ENCODE data around the gene DPY19L3.
"Not testable (repeated sequence)": the region's sequence is repeated elsewhere in the genome, so short reads cannot be mapped to it uniquely, and the experiment has no call there.

DPY19L3 gene

GRCh38 chr19:32405431-32406160 is at the start of gene DPY19L3:
DPY19L3 (plus strand) TSS chr19:32405770; CDS start chr19:32408254, 2,484 bp downstream.
- peak; percentile 99 for DNase-seq (ENCODE audit: low spot score)

DNA sequence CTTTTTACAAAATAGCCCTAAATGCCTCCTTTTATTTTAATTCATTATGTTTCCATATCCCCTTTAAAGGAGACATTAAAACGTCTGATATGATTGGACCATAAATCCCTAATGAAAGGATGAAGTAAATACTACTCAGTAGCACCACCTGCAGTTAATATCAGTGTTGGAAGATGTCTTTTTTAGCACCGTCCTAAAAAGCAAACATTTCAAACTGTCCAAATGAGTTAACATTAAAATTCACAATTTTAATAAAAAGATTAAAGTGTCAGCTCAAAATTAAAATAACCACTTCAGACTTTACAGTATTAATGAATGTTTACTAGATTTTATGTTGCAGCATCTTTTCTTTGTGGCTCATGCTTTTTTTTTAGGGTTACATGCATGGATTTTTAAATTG is 47.9 kb upstream of the DPY19L3 start:
- no peak for DNase-seq (ENCODE audit: low spot score)

DNA sequence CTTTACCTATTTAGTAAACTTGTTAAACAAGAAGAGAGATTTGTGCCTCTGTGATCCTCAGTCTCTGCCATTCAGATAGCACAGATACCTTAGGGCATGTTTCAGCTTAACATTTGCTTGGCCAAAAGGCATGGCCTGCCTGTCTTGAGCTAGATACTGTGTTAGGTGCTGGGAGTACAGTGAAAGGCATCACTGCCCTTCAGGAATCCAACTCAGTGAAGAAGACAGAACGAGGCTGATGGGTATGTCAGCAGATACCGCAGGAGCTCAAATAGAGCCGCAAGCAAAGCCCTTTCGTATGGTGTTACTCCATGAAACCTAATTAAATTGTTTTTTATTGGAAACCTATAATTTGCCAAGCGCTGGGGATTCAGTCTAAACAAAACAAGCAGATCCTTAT is 47.2 kb upstream of the DPY19L3 start:
- DNase-seq (ENCODE audit: low spot score) = no peak

DNA sequence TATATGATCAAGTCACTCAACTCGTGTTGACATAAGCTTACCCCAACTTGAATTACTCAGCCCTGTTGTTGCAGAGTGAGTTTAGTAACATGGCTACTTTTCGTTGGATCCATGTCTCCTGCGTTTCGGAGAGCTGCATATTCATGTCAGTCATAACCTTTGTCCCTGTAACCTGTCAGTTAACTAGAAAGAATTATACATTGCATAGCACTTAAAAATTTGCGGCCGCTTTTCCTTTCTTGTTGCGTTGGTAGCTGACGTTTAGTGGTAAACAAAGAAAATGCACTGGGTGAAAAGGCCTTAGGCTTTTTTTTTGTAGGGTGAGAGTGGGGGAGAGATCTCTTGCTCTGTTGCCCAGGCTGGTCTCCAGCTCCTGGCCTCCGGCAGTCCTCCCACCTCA is 46.0 kb upstream of the DPY19L3 start:
- DNase-seq (ENCODE audit: low spot score) = no peak

- DNase-seq (ENCODE audit: low spot score) = no peak
Observed at GRCh38 chr19:32361574-32362317, 43.8 kb upstream of the DPY19L3 start.

DNA sequence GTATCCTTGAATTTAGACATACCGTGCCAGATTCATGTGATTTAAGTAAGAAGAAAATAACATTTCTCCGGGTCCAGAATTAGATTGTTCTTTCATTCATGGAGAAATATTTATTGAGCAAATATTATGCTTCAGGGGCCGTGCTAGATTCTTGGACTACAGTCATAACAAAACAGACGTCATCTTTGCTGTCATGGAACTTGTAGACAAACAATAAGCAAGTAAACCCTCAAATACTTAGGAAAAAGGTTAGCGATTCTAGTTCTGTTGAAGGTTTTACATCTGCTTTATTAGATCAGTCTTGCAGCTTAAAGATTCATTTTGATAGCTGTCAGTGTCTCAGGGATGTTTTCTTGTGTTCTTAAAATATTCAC is 43.3 kb upstream of the DPY19L3 start:
- DNase-seq (ENCODE audit: low spot score) = no peak

DNA sequence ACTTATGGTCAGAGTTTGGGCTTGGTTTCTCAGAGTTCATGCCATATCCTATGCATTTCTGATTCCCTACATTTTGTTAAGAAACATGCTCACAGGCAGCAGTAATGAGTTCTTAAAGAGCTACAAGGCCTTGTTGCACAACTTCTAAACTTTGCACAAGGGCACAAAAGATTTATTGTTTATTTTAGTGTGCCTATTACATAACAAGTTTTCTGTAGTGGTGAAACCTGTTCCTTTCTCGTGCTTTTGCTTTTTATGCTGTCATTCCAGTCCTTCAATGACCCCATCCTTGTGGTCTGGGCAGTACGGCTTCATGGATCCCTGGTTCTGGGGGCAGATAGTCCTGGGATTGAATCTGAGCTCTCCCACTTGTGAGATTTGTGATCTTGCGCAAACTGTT is 42.4 kb upstream of the DPY19L3 start:
- no peak for DNase-seq (ENCODE audit: low spot score)

GRCh38 chr19:32363632-32364031 is 41.9 kb upstream of the DPY19L3 start:
- no peak for DNase-seq (ENCODE audit: low spot score)

- DNase-seq (ENCODE audit: low spot score) = no peak
Observed at GRCh38 chr19:32364040-32364439, 41.5 kb upstream of the DPY19L3 start.

GRCh38 chr19:32367063-32367462 is 38.5 kb upstream of the DPY19L3 start:
- no peak for DNase-seq (ENCODE audit: low spot score)

- no peak for DNase-seq (ENCODE audit: low spot score)
Observed at GRCh38 chr19:32367948-32368536, 37.5 kb upstream of the DPY19L3 start.

- DNase-seq (ENCODE audit: low spot score) = no peak
Observed at GRCh38 chr19:32368787-32369186, 36.8 kb upstream of the DPY19L3 start.

DNA sequence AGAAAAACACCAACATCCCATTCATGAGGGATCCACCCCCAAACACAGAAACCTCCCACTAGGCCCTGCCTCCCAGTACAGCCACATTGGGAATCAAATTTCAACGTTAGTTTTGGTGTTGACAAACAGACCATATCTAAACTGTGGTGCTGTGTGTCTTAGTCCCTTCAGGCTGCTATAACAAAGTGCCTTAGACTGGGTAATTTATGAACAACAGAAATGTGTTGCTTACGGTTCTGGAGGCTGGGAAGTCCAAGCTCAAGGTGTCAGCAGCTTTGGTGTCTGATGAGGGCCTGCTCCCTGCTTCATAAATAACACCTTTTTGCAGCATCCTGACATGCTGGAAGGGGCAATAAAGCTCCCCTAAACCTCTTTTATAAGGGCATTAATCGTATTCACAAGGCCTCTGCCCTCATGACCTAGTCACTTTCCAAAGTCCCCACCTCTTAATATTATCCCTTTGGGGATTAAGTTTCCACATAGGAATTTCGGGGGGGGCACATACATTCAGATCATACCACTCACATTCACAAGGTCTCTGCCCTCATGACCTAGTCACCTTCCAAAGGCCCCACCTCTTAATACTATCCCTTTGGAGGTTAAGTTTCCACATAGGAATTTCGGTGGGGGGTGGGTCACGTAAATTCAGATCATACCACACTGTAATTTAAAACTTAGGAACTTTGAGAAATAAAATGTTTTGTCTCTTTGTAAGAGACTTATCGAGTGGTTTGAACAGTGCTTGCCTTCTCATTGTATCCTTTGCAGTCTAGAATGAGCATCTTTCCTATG is 32.6 kb upstream of the DPY19L3 start:
- no peak for DNase-seq (ENCODE audit: low spot score)

GRCh38 chr19:32373585-32374295 is 31.8 kb upstream of the DPY19L3 start:
- peak; percentile 88 for DNase-seq (ENCODE audit: low spot score)

DNA sequence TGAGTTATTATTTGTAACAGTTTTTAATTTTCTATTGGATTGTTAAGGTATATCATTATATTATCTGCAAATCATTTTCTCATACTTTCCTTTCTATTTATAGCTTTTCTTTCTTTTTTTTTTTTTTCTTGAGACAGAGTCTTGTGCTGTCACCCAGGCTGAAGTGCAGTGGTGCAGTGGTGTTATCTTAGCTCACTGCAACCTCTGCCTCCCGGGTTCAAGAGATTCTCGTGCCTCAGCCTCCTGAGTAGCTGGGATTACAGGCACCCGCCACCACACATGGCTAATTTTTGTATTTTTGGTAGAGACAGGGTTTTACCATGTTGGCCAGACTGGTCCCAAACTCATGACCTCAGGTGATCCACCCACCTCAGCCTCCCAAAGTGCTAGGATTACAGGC is 31.2 kb upstream of the DPY19L3 start:
- not testable (repeated sequence) for DNase-seq (ENCODE audit: low spot score)

- not testable (repeated sequence) for DNase-seq (ENCODE audit: low spot score)
Observed at GRCh38 chr19:32377088-32377487, 28.5 kb upstream of the DPY19L3 start.

GRCh38 chr19:32380269-32380668 is 25.3 kb upstream of the DPY19L3 start:
- DNase-seq (ENCODE audit: low spot score) = no peak

GRCh38 chr19:32387701-32388392 is 17.7 kb upstream of the DPY19L3 start:
- DNase-seq (ENCODE audit: low spot score) = peak; percentile 70

DNA sequence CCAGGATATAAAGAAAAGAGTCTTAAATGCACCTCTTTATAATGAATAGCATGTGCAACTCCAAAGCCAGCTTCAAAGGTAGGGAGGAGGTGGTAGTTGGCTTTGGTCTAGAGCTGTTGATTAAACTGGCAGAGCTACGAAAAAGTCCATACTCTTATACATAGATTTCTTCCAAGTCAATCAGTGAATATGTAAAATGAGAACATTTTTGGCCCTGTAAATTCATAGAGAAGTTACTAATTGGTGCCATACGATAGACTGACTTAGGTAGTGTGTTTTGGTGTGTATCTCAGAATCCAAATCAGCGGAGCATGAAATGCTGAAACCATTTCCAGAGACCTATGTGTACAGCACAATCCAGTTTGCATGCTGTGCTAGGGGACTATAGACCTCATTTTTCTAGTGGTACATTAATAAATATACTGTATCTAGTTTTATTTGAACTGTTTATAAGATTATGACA is 17.1 kb upstream of the DPY19L3 start:
- DNase-seq (ENCODE audit: low spot score) = no peak

DNA sequence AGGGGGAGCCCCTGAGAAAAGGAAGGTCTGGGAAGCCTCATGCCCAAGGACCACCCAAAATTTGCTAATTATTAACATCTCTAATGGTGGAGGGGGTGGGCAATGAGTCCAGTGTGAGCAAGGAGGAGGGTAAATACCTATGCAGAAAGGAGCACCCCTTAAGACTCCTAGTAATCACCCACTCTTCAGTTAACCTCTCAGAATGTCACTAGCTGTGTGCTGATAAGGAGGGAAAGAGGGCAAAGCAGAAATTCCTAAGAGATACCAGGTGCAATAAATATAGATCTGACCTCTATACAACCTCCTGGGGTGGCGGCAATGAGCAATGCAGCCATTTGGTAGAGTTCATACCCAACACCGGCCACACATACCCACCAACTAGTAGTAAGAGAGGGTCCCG is 12.7 kb upstream of the DPY19L3 start:
- no peak for DNase-seq (ENCODE audit: low spot score)

DNA sequence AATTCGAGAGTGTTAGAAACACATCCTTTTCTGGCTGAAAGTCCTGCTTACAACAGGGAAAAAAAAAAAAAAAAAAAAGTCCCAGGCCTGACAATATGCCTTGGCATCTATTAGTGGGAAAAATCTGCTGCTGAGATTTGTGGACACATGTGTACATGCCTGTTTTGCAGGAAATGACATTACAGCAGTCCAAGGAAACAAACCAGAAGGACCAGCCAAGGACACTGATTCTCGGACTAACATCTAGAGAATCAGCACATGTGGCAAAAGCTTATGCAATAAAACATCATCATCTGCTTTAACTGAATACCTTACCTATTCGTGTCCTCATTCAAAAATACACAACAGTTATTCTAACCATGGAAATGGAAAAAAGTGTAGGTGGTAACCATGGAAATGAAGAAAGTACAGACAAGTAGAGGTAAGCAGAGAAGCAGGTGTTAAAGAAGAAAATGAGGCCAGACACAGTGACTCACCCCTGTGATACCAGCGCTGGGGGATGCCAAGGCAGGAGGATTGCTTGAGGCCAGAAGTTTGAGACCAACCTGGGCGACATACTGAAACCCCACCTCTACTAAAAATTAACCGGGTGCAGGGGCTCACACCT is 9.4 kb upstream of the DPY19L3 start:
- no peak for DNase-seq (ENCODE audit: low spot score)
